Ovary (tissue), 3 donors: ENCODE results near the gene NUP62.

ENCODE experiments used
- CTCF ChIP-seq, 3 donors: fragments of 450-650 bp in 2 of 3; fragments of 200-600 bp in 1 of 3; IDR thresholded peaks; one replicate each; pipeline versions ENCODE4 v1.5.1 to v1.8.0; 2016 to 2022; ENCODE audit warnings: antibody characterized with exemption in 3 of 3, mild to moderate bottlenecking in 1 of 3
- POLR2A ChIP-seq: fragments of 450-650 bp; IDR thresholded peaks from one replicate; pipeline ENCODE4 v1.6.1; 2017; ENCODE audit warnings: antibody characterized with exemption, mild to moderate bottlenecking, moderate library complexity
- donor health status: DM: no; HTN: no; CAD: no.

GRCh38 chr19:49931293-49932040 is 2.2 kb upstream of the NUP62 start:
- TF ChIP-seq POLR2A (no peak), CTCF (IDR thresholded peaks at IDR 0.05) (no peak)
